ENCODE measurements around the gene TTLL8. TPM values are rescaled to one million over a fixed set of nuclear protein-coding genes. Genes with fewer than 3 reads are reported as not detected.

TTLL8 gene
- polyA plus RNA-seq, 2 of the 4 experiments (the other 2 are of a cell fraction), result not detected

- no peak overlapping the region for H3K4me3 ChIP-seq
- CTCF ChIA-PET, result interaction anchor here (0.9 kb wide), 1 partner anchor 20 kb away, joined by 5 read pairs; no protein-coding TSS in a partner anchor
- FAIRE-seq, result no peak
These were observed 48.1 kb downstream of the TTLL8 start for GRCh38 chr22:50009765-50010675.

GRCh38 chr22:50009251-50009650 lies 48.8 kb downstream of the TTLL8 start:
- 0 out of 3 replicates have a peak, but pooled peaks cover 4% of the 10 kb centered on the region for H3K4me1 ChIP-seq
- no peak for TF ChIP-seq EP300 (IDR thresholded peaks at IDR 0.05)
- TF ChIP-seq RARB (CRISPR knock-in tag; IDR thresholded peaks at IDR 0.05), result no peak
- TF ChIP-seq JUNB (IDR thresholded peaks at IDR 0.05), result no peak
- TF ChIP-seq RFX5 (IDR thresholded peaks at IDR 0.05), result no peak
- TF ChIP-seq MAX (IDR thresholded peaks at IDR 0.05), result no peak
- no peak for TF ChIP-seq ATOH8 (CRISPR knock-in tag; IDR thresholded peaks at IDR 0.05; ENCODE audit: low read depth)
- TF ChIP-seq REST (IDR thresholded peaks at IDR 0.05), result no peak
- TF ChIP-seq E2F6 (IDR thresholded peaks at IDR 0.05; ENCODE audit: borderline replicate concordance, low read depth), result no peak
- no peak for TF ChIP-seq NFE2L2 (conservative IDR thresholded peaks at IDR 0.05; ENCODE audit: low read length)
- no peak for TF ChIP-seq ESRRA (IDR thresholded peaks at IDR 0.05; ENCODE audit: borderline replicate concordance, low read length)
- no peak for TF ChIP-seq MAZ (IDR thresholded peaks at IDR 0.05; ENCODE audit: borderline replicate concordance, low read depth, low read length)
- no peak for TF ChIP-seq HOXB13 (CRISPR knock-in tag; IDR thresholded peaks at IDR 0.05; ENCODE audit: low read depth)
- H3K9me3 ChIP-seq, result no peaks in the 10 kb centered on the region
- POLR2A ChIA-PET, result no interaction called here
- no peak for DNase-seq (ENCODE audit: low read depth in 1 of 2, low spot score in 1 of 2)
- H3K27ac ChIP-seq, result no peak overlapping the region
- no peak overlapping the region for H3K4me3 ChIP-seq
- no peak overlapping the region for H3K4me2 ChIP-seq
- WGBS (ENCODE audit: missing lambda C conversion rate), result 66% methylated on average over 4 of the region's 16 CpGs
- ATAC-seq, result no peak
- FAIRE-seq, result no peak
- CTCF ChIA-PET, result interaction anchor here (0.9 kb wide), 1 partner anchor 21 kb away, joined by 5 read pairs; no protein-coding TSS in a partner anchor

More at GRCh38 chr22:50009765-50010675, 48.1 kb downstream of the TTLL8 start:
- POLR2A ChIA-PET, result no interaction called here
- Histone ChIP-seq H3K4me2 (no peak overlapping the region), H3K9me3 (no peaks in the 10 kb centered on the region), H3K4me1 (0 out of 3 replicates have a peak, but pooled peaks cover 4% of the 10 kb centered on the region), H3K27ac (no peak overlapping the region)
- WGBS (ENCODE audit: missing lambda C conversion rate), result 83% methylated on average over 24 of the region's 46 CpGs
- TF ChIP-seq RCOR1 (IDR thresholded peaks at IDR 0.05; ENCODE audit: low read depth, low read length) (no peak), MYC (IDR thresholded peaks at IDR 0.05; ENCODE audit: borderline replicate concordance, low read length) (no peak), NR3C1 (IDR thresholded peaks at IDR 0.05) (no peak), TFCP2L1 (CRISPR knock-in tag; IDR thresholded peaks at IDR 0.05) (no peak)
- ATAC-seq (no peak; a peak in 1 of 6 replicates), DNase-seq (ENCODE audit: low read depth in 1 of 2, low spot score in 1 of 2) (no peak)

All from A549 (cell line).